ENCODE data around the gene BPIFA3. TPM values are rescaled to one million over a fixed set of nuclear protein-coding genes. Genes with fewer than 3 reads are reported as not detected.
A peak's percentile ranks its signal among the peaks of the same experiment; 100 is the strongest.

Gene BPIFA3
- total and polyA plus RNA-seq, 4 experiments from 2014 or later = not detected

GRCh38 chr20:33275871-33276270, 58.7 kb downstream of the BPIFA3 start:
- CTCF ChIA-PET (ENCODE audit: partially characterized antibody) = no interaction called here

DNA sequence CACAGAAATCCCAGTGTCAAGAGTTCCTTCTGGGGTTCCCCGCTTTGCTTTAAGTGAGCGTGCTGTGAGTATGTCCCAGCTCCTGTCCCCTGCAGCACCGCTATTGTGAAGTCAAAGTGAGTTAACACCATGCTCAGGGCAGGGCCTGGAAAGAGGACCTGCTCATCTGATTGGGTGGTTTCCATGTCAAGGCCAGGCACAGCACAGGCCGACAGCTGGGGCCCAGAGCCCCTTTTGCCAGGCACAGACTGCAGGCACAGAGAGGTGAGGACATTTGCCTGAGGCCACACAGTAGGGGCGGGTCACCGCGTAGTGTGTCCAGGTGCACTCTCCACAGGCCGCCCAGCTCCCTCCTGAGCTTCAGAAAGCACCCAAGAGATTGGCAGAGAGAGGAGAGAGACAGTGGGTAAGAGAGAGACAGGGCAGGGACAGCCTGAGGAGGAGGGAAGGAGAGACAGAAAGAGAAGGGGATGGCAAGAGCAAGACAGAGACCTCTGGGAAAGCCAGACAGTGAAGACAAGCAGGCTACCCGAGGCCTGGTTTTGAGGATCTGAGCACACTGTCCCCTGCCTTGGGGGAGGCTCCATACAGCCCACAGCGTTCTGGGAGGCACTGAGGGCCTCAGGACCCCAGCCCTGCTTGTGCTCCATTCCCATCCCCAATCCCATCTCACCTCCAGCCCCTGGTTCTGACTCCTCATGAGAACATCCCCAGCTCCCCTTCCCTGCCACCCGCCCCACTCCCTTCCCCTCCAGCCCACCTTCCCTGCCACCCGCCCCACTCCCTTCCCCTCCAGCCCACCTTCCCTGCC, 59.4 kb downstream of the BPIFA3 start:
- Mint-ChIP-seq H3K4me1 (peaks cover 0 to 1% (median 0%) of the 10 kb centered on the region in 4 donors), H3K4me3 (peak overlapping the region in 1 of 8 donors; percentile 15), H3K36me3 (no peaks in the 10 kb centered on the region), H3K27ac (no peak overlapping the region), H3K9me3 (no peaks in the 10 kb centered on the region), H3K27me3 (peaks cover 2 to 16% of the 10 kb centered on the region in 2 donors)
- DNase-seq = no peak
- intact Hi-C loops (cut with micrococcal nuclease) = no loop called here
- CTCF ChIA-PET (ENCODE audit: partially characterized antibody) = no interaction called here
- no peaks in the 10 kb centered on the region for H3K27me3 ChIP-seq (ENCODE audit: insufficient read depth, low read length)
- no peak overlapping the region for H3K27ac ChIP-seq (ENCODE audit: low read depth, low read length)
- H3K4me1 ChIP-seq (ENCODE audit: insufficient read depth, low read length) = no peaks in the 10 kb centered on the region
- no peak overlapping the region for H3K4me3 ChIP-seq (ENCODE audit: low read length in 2 of 2)
- H3K36me3 ChIP-seq (ENCODE audit: insufficient read depth, low read length) = no peaks in the 10 kb centered on the region
- POLR2A ChIA-PET (ENCODE audit: partially characterized antibody) = no interaction called here
- no peaks in the 10 kb centered on the region for H3K9me3 ChIP-seq (ENCODE audit: control insufficient read depth in 1 of 2, low read length in 2 of 2)

More at GRCh38 chr20:33275871-33276270, 58.7 kb downstream of the BPIFA3 start:
- Mint-ChIP-seq H3K4me1 (peaks cover 0 to 1% (median 0%) of the 10 kb centered on the region in 4 donors), H3K4me3 (no peak overlapping the region), H3K27ac (no peak overlapping the region), H3K36me3 (no peaks in the 10 kb centered on the region), H3K9me3 (no peaks in the 10 kb centered on the region), H3K27me3 (peaks cover 4 to 18% of the 10 kb centered on the region in 2 donors)
- H3K27me3 ChIP-seq (ENCODE audit: insufficient read depth, low read length) = no peaks in the 10 kb centered on the region
- POLR2A ChIA-PET (ENCODE audit: partially characterized antibody) = no interaction called here
- H3K36me3 ChIP-seq (ENCODE audit: insufficient read depth, low read length) = no peaks in the 10 kb centered on the region
- intact Hi-C loops (cut with micrococcal nuclease) = no loop called here
- no peak overlapping the region for H3K27ac ChIP-seq (ENCODE audit: low read depth, low read length)
- no peak overlapping the region for H3K4me3 ChIP-seq (ENCODE audit: low read length in 2 of 2)
- DNase-seq = no peak
- no peaks in the 10 kb centered on the region for H3K9me3 ChIP-seq (ENCODE audit: control insufficient read depth in 1 of 2, low read length in 2 of 2)
- H3K4me1 ChIP-seq (ENCODE audit: insufficient read depth, low read length) = no peaks in the 10 kb centered on the region

Other genes starting within 250 kb of the BPIFA3 start
- not detected for gene SUN5, start 212.9 kb upstream of the BPIFA3 start, total RNA-seq
- not detected for gene SUN5, start 212.9 kb upstream of the BPIFA3 start, polyA plus RNA-seq
- gene BPIFB2, start 209.6 kb upstream of the BPIFA3 start, total RNA-seq = not detected
- not detected for gene BPIFB2, start 209.6 kb upstream of the BPIFA3 start, polyA plus RNA-seq
- not detected for gene BPIFB6, start 185.7 kb upstream of the BPIFA3 start, total RNA-seq
- not detected for gene BPIFB6, start 185.7 kb upstream of the BPIFA3 start, polyA plus RNA-seq
- gene BPIFB3, start 163.4 kb upstream of the BPIFA3 start, total RNA-seq = not detected
- gene BPIFB3, start 163.4 kb upstream of the BPIFA3 start, polyA plus RNA-seq = not detected
- gene BPIFB4, start 137.7 kb upstream of the BPIFA3 start, total RNA-seq = not detected
- gene BPIFB4, start 137.7 kb upstream of the BPIFA3 start, polyA plus RNA-seq = not detected
- not detected for gene BPIFA2, start 49.2 kb upstream of the BPIFA3 start, total RNA-seq
- gene BPIFA2, start 49.2 kb upstream of the BPIFA3 start, polyA plus RNA-seq = not detected
- gene BPIFA1, start 18.6 kb downstream of the BPIFA3 start, total RNA-seq = not detected
- not detected for gene BPIFA1, start 18.6 kb downstream of the BPIFA3 start, polyA plus RNA-seq
- gene BPIFB1, start 65.9 kb downstream of the BPIFA3 start, total RNA-seq = not detected
- not detected for gene BPIFB1, start 65.9 kb downstream of the BPIFA3 start, polyA plus RNA-seq
- 10 to 100 TPM; 50.9 to 51.8 TPM for gene CDK5RAP1, start 184.2 kb downstream of the BPIFA3 start, total RNA-seq
- 10 to 100 TPM; 39.8 to 41.8 TPM for gene CDK5RAP1, start 184.2 kb downstream of the BPIFA3 start, polyA plus RNA-seq
- gene SNTA1, start 226.4 kb downstream of the BPIFA3 start, total RNA-seq = 1 to 10 TPM; 5.1 to 5.7 TPM
- 1 to 10 TPM; 7.2 to 9.2 TPM for gene SNTA1, start 226.4 kb downstream of the BPIFA3 start, polyA plus RNA-seq

Measured in CD4-positive, alpha-beta memory T cell (primary cell).